ENCODE data around the gene TMEM117.

- TF ChIP-seq, protein P1, sequence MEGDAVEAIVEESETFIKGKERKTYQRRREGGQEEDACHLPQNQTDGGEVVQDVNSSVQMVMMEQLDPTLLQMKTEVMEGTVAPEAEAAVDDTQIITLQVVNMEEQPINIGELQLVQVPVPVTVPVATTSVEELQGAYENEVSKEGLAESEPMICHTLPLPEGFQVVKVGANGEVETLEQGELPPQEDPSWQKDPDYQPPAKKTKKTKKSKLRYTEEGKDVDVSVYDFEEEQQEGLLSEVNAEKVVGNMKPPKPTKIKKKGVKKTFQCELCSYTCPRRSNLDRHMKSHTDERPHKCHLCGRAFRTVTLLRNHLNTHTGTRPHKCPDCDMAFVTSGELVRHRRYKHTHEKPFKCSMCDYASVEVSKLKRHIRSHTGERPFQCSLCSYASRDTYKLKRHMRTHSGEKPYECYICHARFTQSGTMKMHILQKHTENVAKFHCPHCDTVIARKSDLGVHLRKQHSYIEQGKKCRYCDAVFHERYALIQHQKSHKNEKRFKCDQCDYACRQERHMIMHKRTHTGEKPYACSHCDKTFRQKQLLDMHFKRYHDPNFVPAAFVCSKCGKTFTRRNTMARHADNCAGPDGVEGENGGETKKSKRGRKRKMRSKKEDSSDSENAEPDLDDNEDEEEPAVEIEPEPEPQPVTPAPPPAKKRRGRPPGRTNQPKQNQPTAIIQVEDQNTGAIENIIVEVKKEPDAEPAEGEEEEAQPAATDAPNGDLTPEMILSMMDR (IDR thresholded peaks at IDR 0.05), result no peak
- TF ChIP-seq POLR2AphosphoS5 (IDR thresholded peaks at IDR 0.05) (no peak), POLR2A (IDR thresholded peaks at IDR 0.05) (no peak), EP300 (IDR thresholded peaks at IDR 0.05) (no peak)
Observed at GRCh38 chr12:43899574-43899973, 63.7 kb downstream of the TMEM117 start.

All from stomach (tissue), 4 donors.